Measurements from ENCODE around the gene WWOX. TPM values are rescaled to one million over a fixed set of nuclear protein-coding genes. Genes with fewer than 3 reads are reported as not detected.

The WWOX gene
- polyA plus RNA-seq, 1 donor (not counting 4 experiments of a cell fraction or from before 2014, with no cell fraction given) = 5.1 TPM

DNA sequence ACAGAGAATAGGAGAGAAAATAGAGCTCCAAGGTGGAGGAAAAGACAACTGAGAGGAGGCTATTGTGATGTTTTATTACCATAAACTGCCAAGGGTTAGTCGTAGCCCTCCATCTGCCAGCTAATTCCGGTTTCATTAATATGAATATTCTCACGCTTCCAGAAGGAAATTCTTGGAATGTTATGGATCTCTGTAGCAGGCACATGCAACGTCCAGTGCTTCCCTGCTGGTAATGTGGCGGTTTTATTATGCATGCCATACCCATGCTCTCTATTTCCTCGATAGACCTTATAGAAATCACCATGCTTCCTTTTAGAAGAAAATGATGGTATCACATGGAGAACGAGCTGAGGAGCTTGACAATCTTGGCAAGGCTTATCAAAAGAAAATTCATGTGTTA is 1037.5 kb downstream of the WWOX start:
- dilution Hi-C loops (cut with MboI; ENCODE audit: extremely low pct_ligation_motif_present, low sequenced_read_pairs) = no loop called here
- Histone ChIP-seq H3K4me2 (ENCODE audit: control insufficient read depth, extremely low read depth, insufficient read depth, low read depth, low read length) (no peak overlapping the region), H4K20me1 (ENCODE audit: control insufficient read depth, extremely low read depth, insufficient read depth, low read length) (no peaks in the 10 kb centered on the region), H2AFZ (ENCODE audit: control insufficient read depth, low read length) (no peak overlapping the region), H3K4me1 (ENCODE audit: control insufficient read depth, extremely low read depth, insufficient read depth, low read length) (no peaks in the 10 kb centered on the region), H3K79me2 (ENCODE audit: control insufficient read depth, insufficient read depth, low read length) (no peaks in the 10 kb centered on the region), H3K9me1 (ENCODE audit: control insufficient read depth, extremely low read depth, insufficient read depth, low read length) (no peaks in the 10 kb centered on the region), H3K9me3 (ENCODE audit: control insufficient read depth, low read depth, low read length) (no peaks in the 10 kb centered on the region), H3K36me3 (ENCODE audit: control insufficient read depth in 2 of 2, extremely low read depth in 1 of 2, insufficient read depth in 2 of 2, low read length in 2 of 2) (no peaks in the 10 kb centered on the region), H3K9ac (ENCODE audit: control insufficient read depth, extremely low read depth, insufficient read depth, low read length) (no peak overlapping the region), H3K27ac (ENCODE audit: control insufficient read depth, insufficient read depth, low read length) (no peak overlapping the region), H3K27me3 (ENCODE audit: control insufficient read depth, extremely low read depth, insufficient read depth, low read length) (peaks cover 4% of the 10 kb centered on the region), H3K4me3 (ENCODE audit: control insufficient read depth in 2 of 3, extremely low read depth in 1 of 3, insufficient read depth in 2 of 3, low read depth in 1 of 3, low read length in 3 of 3) (no peak overlapping the region)
- FAIRE-seq = no peak
- no peak for DNase-seq (ENCODE audit: low read depth, low spot score)
- TF ChIP-seq EZH2 (IDR thresholded peaks at IDR 0.05; ENCODE audit: low read length) = no peak
- TF ChIP-seq, protein P1, sequence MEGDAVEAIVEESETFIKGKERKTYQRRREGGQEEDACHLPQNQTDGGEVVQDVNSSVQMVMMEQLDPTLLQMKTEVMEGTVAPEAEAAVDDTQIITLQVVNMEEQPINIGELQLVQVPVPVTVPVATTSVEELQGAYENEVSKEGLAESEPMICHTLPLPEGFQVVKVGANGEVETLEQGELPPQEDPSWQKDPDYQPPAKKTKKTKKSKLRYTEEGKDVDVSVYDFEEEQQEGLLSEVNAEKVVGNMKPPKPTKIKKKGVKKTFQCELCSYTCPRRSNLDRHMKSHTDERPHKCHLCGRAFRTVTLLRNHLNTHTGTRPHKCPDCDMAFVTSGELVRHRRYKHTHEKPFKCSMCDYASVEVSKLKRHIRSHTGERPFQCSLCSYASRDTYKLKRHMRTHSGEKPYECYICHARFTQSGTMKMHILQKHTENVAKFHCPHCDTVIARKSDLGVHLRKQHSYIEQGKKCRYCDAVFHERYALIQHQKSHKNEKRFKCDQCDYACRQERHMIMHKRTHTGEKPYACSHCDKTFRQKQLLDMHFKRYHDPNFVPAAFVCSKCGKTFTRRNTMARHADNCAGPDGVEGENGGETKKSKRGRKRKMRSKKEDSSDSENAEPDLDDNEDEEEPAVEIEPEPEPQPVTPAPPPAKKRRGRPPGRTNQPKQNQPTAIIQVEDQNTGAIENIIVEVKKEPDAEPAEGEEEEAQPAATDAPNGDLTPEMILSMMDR (optimal IDR thresholded peaks at IDR 0.05 in 1 of 3, IDR thresholded peaks at IDR 0.05 in 1 of 3, conservative IDR thresholded peaks at IDR 0.05 in 1 of 3; ENCODE audit: extremely low read depth in 1 of 3, insufficient read depth in 2 of 3, low read length in 3 of 3) = no peak

DNA sequence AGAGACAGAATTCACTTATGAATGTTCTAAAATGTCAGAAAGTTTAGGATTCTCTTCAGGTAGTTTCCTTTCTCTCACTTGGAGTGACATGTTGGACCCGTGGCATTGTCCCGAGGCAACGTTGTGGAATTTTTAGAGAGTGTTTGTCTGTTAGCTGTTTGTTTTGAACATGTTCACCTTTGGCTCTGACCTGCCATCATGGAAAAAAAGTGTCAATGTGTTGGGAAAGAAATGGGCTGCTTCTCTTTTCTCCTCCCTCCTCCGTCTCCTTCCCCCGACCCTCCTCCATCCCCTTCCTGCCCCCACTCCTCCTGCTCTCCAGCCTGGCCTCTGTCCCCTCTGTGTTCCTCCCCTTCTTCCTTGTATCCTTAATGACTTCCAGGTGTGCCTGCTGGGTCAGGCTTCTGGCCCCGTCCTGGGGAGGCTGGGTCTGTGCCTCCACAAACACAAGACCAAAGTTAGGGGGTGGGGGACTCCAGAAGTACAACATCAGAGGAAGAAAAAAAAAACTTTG is 1038.0 kb downstream of the WWOX start:
- Histone ChIP-seq H3K79me2 (ENCODE audit: control insufficient read depth, insufficient read depth, low read length) (no peaks in the 10 kb centered on the region), H3K36me3 (ENCODE audit: control insufficient read depth in 2 of 2, extremely low read depth in 1 of 2, insufficient read depth in 2 of 2, low read length in 2 of 2) (no peaks in the 10 kb centered on the region), H4K20me1 (ENCODE audit: control insufficient read depth, extremely low read depth, insufficient read depth, low read length) (no peaks in the 10 kb centered on the region), H3K4me3 (ENCODE audit: control insufficient read depth in 2 of 3, extremely low read depth in 1 of 3, insufficient read depth in 2 of 3, low read depth in 1 of 3, low read length in 3 of 3) (no peak overlapping the region), H3K27me3 (ENCODE audit: control insufficient read depth, extremely low read depth, insufficient read depth, low read length) (peaks cover 4% of the 10 kb centered on the region), H3K27ac (ENCODE audit: control insufficient read depth, insufficient read depth, low read length) (no peak overlapping the region), H3K4me1 (ENCODE audit: control insufficient read depth, extremely low read depth, insufficient read depth, low read length) (no peaks in the 10 kb centered on the region), H3K4me2 (ENCODE audit: control insufficient read depth, extremely low read depth, insufficient read depth, low read depth, low read length) (no peak overlapping the region), H2AFZ (ENCODE audit: control insufficient read depth, low read length) (no peak overlapping the region), H3K9me1 (ENCODE audit: control insufficient read depth, extremely low read depth, insufficient read depth, low read length) (no peaks in the 10 kb centered on the region), H3K9me3 (ENCODE audit: control insufficient read depth, low read depth, low read length) (no peaks in the 10 kb centered on the region), H3K9ac (ENCODE audit: control insufficient read depth, extremely low read depth, insufficient read depth, low read length) (no peak overlapping the region)
- FAIRE-seq (no peak), DNase-seq (ENCODE audit: low read depth, low spot score) (no peak)
- dilution Hi-C loops (cut with MboI; ENCODE audit: extremely low pct_ligation_motif_present, low sequenced_read_pairs) = no loop called here
- TF ChIP-seq EZH2 (IDR thresholded peaks at IDR 0.05; ENCODE audit: low read length) = no peak
- TF ChIP-seq, protein P1 (optimal IDR thresholded peaks at IDR 0.05 in 1 of 3, IDR thresholded peaks at IDR 0.05 in 1 of 3, conservative IDR thresholded peaks at IDR 0.05 in 1 of 3; ENCODE audit: extremely low read depth in 1 of 3, insufficient read depth in 2 of 3, low read length in 3 of 3) = no peak

All from keratinocyte (primary cell).